Body of pancreas (tissue), 4 donors: ENCODE results near the gene RIMBP2.

Source experiments
- POLR2A ChIP-seq, 3 donors: fragments of 450-650 bp; IDR thresholded peaks; one replicate each; pipeline ENCODE4 v1.6.1; 2016; ENCODE audit warnings: antibody characterized with exemption in 3 of 3, mild to moderate bottlenecking in 2 of 3
- TF ChIP-seq, protein P1 (sequence below), 7 experiments: fragments of 450-650 bp in 4 of 7; fragments of 200-600 bp in 3 of 7; sonication (generic) in 3 of 7; IDR thresholded peaks; one replicate each; pipeline ENCODE4 v1.5.1; 2016 to 2019; ENCODE audit warnings: antibody characterized with exemption in 7 of 7

GRCh38 chr12:130489293-130489692 lies 226.8 kb downstream of the RIMBP2 start:
- TF ChIP-seq, protein P1, sequence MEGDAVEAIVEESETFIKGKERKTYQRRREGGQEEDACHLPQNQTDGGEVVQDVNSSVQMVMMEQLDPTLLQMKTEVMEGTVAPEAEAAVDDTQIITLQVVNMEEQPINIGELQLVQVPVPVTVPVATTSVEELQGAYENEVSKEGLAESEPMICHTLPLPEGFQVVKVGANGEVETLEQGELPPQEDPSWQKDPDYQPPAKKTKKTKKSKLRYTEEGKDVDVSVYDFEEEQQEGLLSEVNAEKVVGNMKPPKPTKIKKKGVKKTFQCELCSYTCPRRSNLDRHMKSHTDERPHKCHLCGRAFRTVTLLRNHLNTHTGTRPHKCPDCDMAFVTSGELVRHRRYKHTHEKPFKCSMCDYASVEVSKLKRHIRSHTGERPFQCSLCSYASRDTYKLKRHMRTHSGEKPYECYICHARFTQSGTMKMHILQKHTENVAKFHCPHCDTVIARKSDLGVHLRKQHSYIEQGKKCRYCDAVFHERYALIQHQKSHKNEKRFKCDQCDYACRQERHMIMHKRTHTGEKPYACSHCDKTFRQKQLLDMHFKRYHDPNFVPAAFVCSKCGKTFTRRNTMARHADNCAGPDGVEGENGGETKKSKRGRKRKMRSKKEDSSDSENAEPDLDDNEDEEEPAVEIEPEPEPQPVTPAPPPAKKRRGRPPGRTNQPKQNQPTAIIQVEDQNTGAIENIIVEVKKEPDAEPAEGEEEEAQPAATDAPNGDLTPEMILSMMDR (IDR thresholded peaks at IDR 0.05): no peak
- TF ChIP-seq POLR2A (IDR thresholded peaks at IDR 0.05): no peak
